ENCODE measurements around the gene UGT1A3. TPM values are rescaled to one million over a fixed set of nuclear protein-coding genes. Genes with fewer than 3 reads are reported as not detected.

Gene UGT1A3
- total RNA-seq, 5 donors from 2014 or later (not counting 1 experiment from before 2014, with no cell fraction given): not detected

- CTCF ChIA-PET: no interaction called here
- POLR2A ChIA-PET: no interaction called here
- Mint-ChIP-seq H3K4me3 (no peak overlapping the region), H3K4me1 (no peaks in the 10 kb centered on the region), H3K9me3 (no peaks in the 10 kb centered on the region), H3K27me3 (peaks cover 33 to 36% of the 10 kb centered on the region in 2 donors), H3K36me3 (no peaks in the 10 kb centered on the region), H3K27ac (no peak overlapping the region)
- WGBS (ENCODE audit: insufficient coverage): 69% methylated on average over 7 of the region's 7 CpGs
- Histone ChIP-seq H3K27me3 (replicated peaks in 1 of 2; ENCODE audit: control insufficient read depth in 2 of 2, extremely low read depth in 1 of 2, insufficient read depth in 2 of 2, low read length in 1 of 2) (peaks cover 0 to 15% of the 10 kb centered on the region in 2 experiments), H3K4me1 (ENCODE audit: control insufficient read depth in 1 of 2, extremely low read depth in 1 of 2, insufficient read depth in 2 of 2, low read length in 2 of 2) (no peaks in the 10 kb centered on the region), H3K9me3 (no peaks in the 10 kb centered on the region), H3K4me3 (ENCODE audit: control insufficient read depth in 1 of 2, extremely low read depth in 1 of 2, low read length in 1 of 2) (no peak overlapping the region), H3K27ac (ENCODE audit: low read length) (no peak overlapping the region), H3K36me3 (ENCODE audit: control insufficient read depth in 2 of 2, extremely low read depth in 1 of 2, insufficient read depth in 1 of 2, low read length in 1 of 2) (no peaks in the 10 kb centered on the region)
- DNase-seq (no peak), ATAC-seq (replicated peaks in 1 of 4) (no peak)
Observed at GRCh38 chr2:233764264-233764663, 35.4 kb downstream of the UGT1A3 start.

DNA sequence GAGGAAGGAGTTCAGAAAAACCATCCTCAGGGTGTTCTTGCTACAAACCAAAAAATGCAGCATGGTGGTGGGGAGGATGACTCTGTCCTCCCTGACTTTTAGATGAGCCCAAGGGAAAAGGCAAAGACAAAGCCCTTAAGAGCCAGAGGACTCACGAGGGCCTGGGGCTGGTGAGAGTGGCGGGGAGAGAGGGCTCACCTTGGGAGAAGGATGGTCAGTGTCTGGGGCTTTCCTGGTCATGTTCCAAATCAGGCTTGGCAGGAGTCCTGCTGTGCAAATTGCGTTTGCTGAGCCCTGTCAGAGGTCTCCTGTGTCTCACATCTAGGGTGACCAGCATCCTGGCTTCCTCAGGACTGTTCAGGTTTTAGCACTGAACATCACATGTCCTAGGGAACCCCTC is 35.9 kb downstream of the UGT1A3 start:
- Mint-ChIP-seq H3K4me3 (no peak overlapping the region), H3K36me3 (no peaks in the 10 kb centered on the region), H3K27me3 (peaks cover 33 to 38% of the 10 kb centered on the region in 2 donors), H3K27ac (no peak overlapping the region), H3K4me1 (no peaks in the 10 kb centered on the region), H3K9me3 (no peaks in the 10 kb centered on the region)
- no peak for ATAC-seq (replicated peaks in 1 of 4)
- Histone ChIP-seq H3K27me3 (replicated peaks in 1 of 2; ENCODE audit: control insufficient read depth in 2 of 2, extremely low read depth in 1 of 2, insufficient read depth in 2 of 2, low read length in 1 of 2) (peaks cover 0 to 15% of the 10 kb centered on the region in 2 experiments), H3K4me1 (ENCODE audit: control insufficient read depth in 1 of 2, extremely low read depth in 1 of 2, insufficient read depth in 2 of 2, low read length in 2 of 2) (no peaks in the 10 kb centered on the region), H3K9me3 (no peaks in the 10 kb centered on the region), H3K4me3 (ENCODE audit: control insufficient read depth in 1 of 2, extremely low read depth in 1 of 2, low read length in 1 of 2) (no peak overlapping the region), H3K36me3 (ENCODE audit: control insufficient read depth in 2 of 2, extremely low read depth in 1 of 2, insufficient read depth in 1 of 2, low read length in 1 of 2) (no peaks in the 10 kb centered on the region), H3K27ac (ENCODE audit: low read length) (no peak overlapping the region)
- POLR2A ChIA-PET: no interaction called here
- CTCF ChIA-PET: no interaction called here
- no peak for DNase-seq
- WGBS (ENCODE audit: insufficient coverage): 56% methylated on average over 3 of the region's 3 CpGs

DNA sequence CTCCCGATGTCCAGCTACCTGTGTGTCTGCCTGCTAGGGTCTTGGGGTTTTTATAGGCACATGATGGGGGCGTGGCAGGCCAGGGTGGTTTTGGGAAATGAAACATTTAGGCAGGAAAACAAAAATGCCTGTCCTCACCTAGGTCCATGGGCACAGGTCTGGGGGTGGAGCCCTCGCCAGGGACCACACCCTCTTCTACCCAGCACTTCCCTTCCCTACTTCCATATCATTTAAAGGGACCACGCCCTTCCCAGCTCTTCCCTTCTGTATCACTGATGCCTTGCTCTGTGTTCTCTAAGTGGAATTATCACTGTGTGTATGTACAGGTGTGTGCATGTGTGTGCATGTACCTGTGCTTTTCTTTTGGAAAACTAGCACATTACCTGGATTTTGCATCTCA is 37.6 kb downstream of the UGT1A3 start:
- H3K27me3 Mint-ChIP-seq: peaks cover 37 to 38% of the 10 kb centered on the region in 2 donors
- no peaks in the 10 kb centered on the region for H3K36me3 ChIP-seq (ENCODE audit: control insufficient read depth in 2 of 2, extremely low read depth in 1 of 2, insufficient read depth in 1 of 2, low read length in 1 of 2)
- POLR2A ChIA-PET: no interaction called here
- no peaks in the 10 kb centered on the region for H3K36me3 Mint-ChIP-seq
- H3K27ac Mint-ChIP-seq: no peak overlapping the region
- H3K4me1 ChIP-seq (ENCODE audit: control insufficient read depth in 1 of 2, extremely low read depth in 1 of 2, insufficient read depth in 2 of 2, low read length in 2 of 2): no peaks in the 10 kb centered on the region
- 75% methylated on average over 2 of the region's 4 CpGs for WGBS (ENCODE audit: insufficient coverage)
- H3K4me3 ChIP-seq (ENCODE audit: control insufficient read depth in 1 of 2, extremely low read depth in 1 of 2, low read length in 1 of 2): no peak overlapping the region
- no peak for ATAC-seq (replicated peaks in 1 of 4)
- no peak overlapping the region for H3K27ac ChIP-seq (ENCODE audit: low read length)
- no peaks in the 10 kb centered on the region for H3K9me3 Mint-ChIP-seq
- H3K27me3 ChIP-seq (replicated peaks in 1 of 2; ENCODE audit: control insufficient read depth in 2 of 2, extremely low read depth in 1 of 2, insufficient read depth in 2 of 2, low read length in 1 of 2): peaks cover 0 to 15% of the 10 kb centered on the region in 2 experiments
- H3K4me1 Mint-ChIP-seq: no peaks in the 10 kb centered on the region
- no peak overlapping the region for H3K4me3 Mint-ChIP-seq
- CTCF ChIA-PET: no interaction called here
- no peak for DNase-seq
- H3K9me3 ChIP-seq: no peaks in the 10 kb centered on the region

GRCh38 chr2:233768076-233768475 is 39.2 kb downstream of the UGT1A3 start:
- Histone ChIP-seq H3K4me1 (ENCODE audit: control insufficient read depth in 1 of 2, extremely low read depth in 1 of 2, insufficient read depth in 2 of 2, low read length in 2 of 2) (no peaks in the 10 kb centered on the region), H3K4me3 (ENCODE audit: control insufficient read depth in 1 of 2, extremely low read depth in 1 of 2, low read length in 1 of 2) (no peak overlapping the region), H3K27me3 (replicated peaks in 1 of 2; ENCODE audit: control insufficient read depth in 2 of 2, extremely low read depth in 1 of 2, insufficient read depth in 2 of 2, low read length in 1 of 2) (peaks cover 0 to 17% of the 10 kb centered on the region in 2 experiments), H3K9me3 (no peaks in the 10 kb centered on the region), H3K27ac (ENCODE audit: low read length) (no peak overlapping the region), H3K36me3 (ENCODE audit: control insufficient read depth in 2 of 2, extremely low read depth in 1 of 2, insufficient read depth in 1 of 2, low read length in 1 of 2) (no peaks in the 10 kb centered on the region)
- WGBS (ENCODE audit: insufficient coverage): 95% methylated on average over 2 of the region's 4 CpGs
- Mint-ChIP-seq H3K27me3 (peaks cover 37 to 38% of the 10 kb centered on the region in 2 donors), H3K27ac (no peak overlapping the region), H3K9me3 (no peaks in the 10 kb centered on the region), H3K4me1 (no peaks in the 10 kb centered on the region), H3K4me3 (no peak overlapping the region), H3K36me3 (no peaks in the 10 kb centered on the region)
- no peak for ATAC-seq (replicated peaks in 1 of 4)
- POLR2A ChIA-PET: no interaction called here
- no peak for DNase-seq
- CTCF ChIA-PET: no interaction called here

DNA sequence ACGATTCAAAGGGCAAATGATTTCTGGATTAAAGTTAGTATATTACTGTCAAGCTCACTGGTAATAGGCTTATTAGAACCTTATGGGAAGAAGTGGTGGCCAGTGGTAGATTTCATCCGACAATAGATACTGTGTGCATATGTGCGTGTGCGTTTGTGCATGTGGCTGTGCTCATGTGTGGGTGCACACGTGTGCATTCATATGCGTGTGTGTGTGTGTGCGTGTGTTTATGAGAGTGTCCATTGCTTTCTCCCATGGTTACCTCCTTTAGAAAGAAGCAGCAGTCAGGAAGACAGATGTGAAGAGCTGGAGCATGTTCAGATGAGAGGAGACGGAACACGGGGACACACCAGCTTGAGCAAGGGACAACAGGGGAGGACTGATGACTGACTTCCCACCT is 40.4 kb downstream of the UGT1A3 start:
- H3K4me1 ChIP-seq (ENCODE audit: control insufficient read depth in 1 of 2, extremely low read depth in 1 of 2, insufficient read depth in 2 of 2, low read length in 2 of 2): no peaks in the 10 kb centered on the region
- no peak overlapping the region for H3K27ac ChIP-seq (ENCODE audit: low read length)
- Mint-ChIP-seq H3K27ac (no peak overlapping the region), H3K9me3 (no peaks in the 10 kb centered on the region), H3K4me3 (no peak overlapping the region), H3K36me3 (no peaks in the 10 kb centered on the region), H3K27me3 (peaks cover 27 to 29% of the 10 kb centered on the region in 2 donors), H3K4me1 (no peaks in the 10 kb centered on the region)
- no peak overlapping the region for H3K4me3 ChIP-seq (ENCODE audit: control insufficient read depth in 1 of 2, extremely low read depth in 1 of 2, low read length in 1 of 2)
- H3K9me3 ChIP-seq: no peaks in the 10 kb centered on the region
- ChIA-PET CTCF (no interaction called here), POLR2A (interaction anchor here in 1 of 2 donors (0.6 kb wide), 1 partner anchor 282 kb away, joined by 3 read pairs; no protein-coding TSS in a partner anchor)
- DNase-seq: no peak
- ATAC-seq (replicated peaks in 1 of 4): no peak
- H3K27me3 ChIP-seq (replicated peaks in 1 of 2; ENCODE audit: control insufficient read depth in 2 of 2, extremely low read depth in 1 of 2, insufficient read depth in 2 of 2, low read length in 1 of 2): peaks cover 0 to 17% of the 10 kb centered on the region in 2 experiments
- no peaks in the 10 kb centered on the region for H3K36me3 ChIP-seq (ENCODE audit: control insufficient read depth in 2 of 2, extremely low read depth in 1 of 2, insufficient read depth in 1 of 2, low read length in 1 of 2)
- WGBS (ENCODE audit: insufficient coverage): 90% methylated on average over 8 of the region's 9 CpGs

DNA sequence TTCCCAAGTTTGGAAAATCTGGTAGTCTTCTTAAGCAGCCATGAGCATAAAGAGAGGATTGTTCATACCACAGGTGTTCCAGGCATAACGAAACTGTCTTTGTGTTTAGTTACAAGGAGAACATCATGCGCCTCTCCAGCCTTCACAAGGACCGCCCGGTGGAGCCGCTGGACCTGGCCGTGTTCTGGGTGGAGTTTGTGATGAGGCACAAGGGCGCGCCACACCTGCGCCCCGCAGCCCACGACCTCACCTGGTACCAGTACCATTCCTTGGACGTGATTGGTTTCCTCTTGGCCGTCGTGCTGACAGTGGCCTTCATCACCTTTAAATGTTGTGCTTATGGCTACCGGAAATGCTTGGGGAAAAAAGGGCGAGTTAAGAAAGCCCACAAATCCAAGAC is 43.3 kb downstream of the UGT1A3 start:
- peaks cover 0 to 18% of the 10 kb centered on the region in 2 experiments for H3K27me3 ChIP-seq (replicated peaks in 1 of 2; ENCODE audit: control insufficient read depth in 2 of 2, extremely low read depth in 1 of 2, insufficient read depth in 2 of 2, low read length in 1 of 2)
- ChIA-PET CTCF (no interaction called here), POLR2A (no interaction called here)
- Mint-ChIP-seq H3K27ac (no peak overlapping the region), H3K9me3 (peaks cover 3 to 13% (median 7%) of the 10 kb centered on the region in 3 donors), H3K27me3 (peaks cover 18 to 21% of the 10 kb centered on the region in 2 donors), H3K4me1 (no peaks in the 10 kb centered on the region), H3K4me3 (no peak overlapping the region), H3K36me3 (no peaks in the 10 kb centered on the region)
- H3K4me3 ChIP-seq (ENCODE audit: control insufficient read depth in 1 of 2, extremely low read depth in 1 of 2, low read length in 1 of 2): no peak overlapping the region
- no peaks in the 10 kb centered on the region for H3K36me3 ChIP-seq (ENCODE audit: control insufficient read depth in 2 of 2, extremely low read depth in 1 of 2, insufficient read depth in 1 of 2, low read length in 1 of 2)
- no peak for DNase-seq
- H3K4me1 ChIP-seq (ENCODE audit: control insufficient read depth in 1 of 2, extremely low read depth in 1 of 2, insufficient read depth in 2 of 2, low read length in 2 of 2): no peaks in the 10 kb centered on the region
- ATAC-seq (replicated peaks in 1 of 4): no peak
- no peaks in the 10 kb centered on the region for H3K9me3 ChIP-seq
- 95% methylated on average over 10 of the region's 16 CpGs for WGBS (ENCODE audit: insufficient coverage)
- H3K27ac ChIP-seq (ENCODE audit: low read length): no peak overlapping the region

GRCh38 chr2:233772583-233772982 is 43.7 kb downstream of the UGT1A3 start:
- no peak overlapping the region for H3K4me3 ChIP-seq (ENCODE audit: control insufficient read depth in 1 of 2, extremely low read depth in 1 of 2, low read length in 1 of 2)
- Mint-ChIP-seq H3K27me3 (peaks cover 16 to 18% of the 10 kb centered on the region in 2 donors), H3K27ac (no peak overlapping the region), H3K9me3 (peaks cover 3 to 13% (median 7%) of the 10 kb centered on the region in 3 donors), H3K4me1 (no peaks in the 10 kb centered on the region), H3K4me3 (no peak overlapping the region), H3K36me3 (no peaks in the 10 kb centered on the region)
- no peaks in the 10 kb centered on the region for H3K9me3 ChIP-seq
- H3K27ac ChIP-seq (ENCODE audit: low read length): no peak overlapping the region
- WGBS (ENCODE audit: insufficient coverage): 78% methylated on average over 4 of the region's 5 CpGs
- no peaks in the 10 kb centered on the region for H3K36me3 ChIP-seq (ENCODE audit: control insufficient read depth in 2 of 2, extremely low read depth in 1 of 2, insufficient read depth in 1 of 2, low read length in 1 of 2)
- ChIA-PET CTCF (no interaction called here), POLR2A (no interaction called here)
- peaks cover 0 to 19% of the 10 kb centered on the region in 2 experiments for H3K27me3 ChIP-seq (replicated peaks in 1 of 2; ENCODE audit: control insufficient read depth in 2 of 2, extremely low read depth in 1 of 2, insufficient read depth in 2 of 2, low read length in 1 of 2)
- ATAC-seq (replicated peaks in 1 of 4) (no peak), DNase-seq (no peak)
- H3K4me1 ChIP-seq (ENCODE audit: control insufficient read depth in 1 of 2, extremely low read depth in 1 of 2, insufficient read depth in 2 of 2, low read length in 2 of 2): no peaks in the 10 kb centered on the region
